Measurements from ENCODE around the gene FAM149B1.

- TF ChIP-seq CTCF (conservative IDR thresholded peaks at IDR 0.05; ENCODE audit: low read depth, low read length), result no peak
- TF ChIP-seq EZH2 (IDR thresholded peaks at IDR 0.05; ENCODE audit: borderline replicate concordance, low read depth, low read length, poor library complexity, severe bottlenecking), result no peak
Measured at GRCh38 chr10:73251683-73252444, 83.9 kb downstream of the FAM149B1 start.
